Liver (tissue), 9 donors: ENCODE data around the gene NLRC5. TPM values are rescaled to one million over a fixed set of nuclear protein-coding genes. Genes with fewer than 3 reads are reported as not detected.

Experiments
- DNase-seq: peaks from one replicate; pipeline ENCODE4 v3.0.0-alpha.2; 2017; ENCODE audit warnings: low spot score
- H3K27ac ChIP-seq, 2 donors: one replicate each; pipeline ENCODE4 v1.7.0; 2013; ENCODE audit warnings: inconsistent platforms in 2 of 2, low read length in 2 of 2, control low read depth in 1 of 2, low read depth in 1 of 2, mild to moderate bottlenecking in 1 of 2
- H3K27me3 ChIP-seq, 4 donors: one replicate each; pipeline versions ENCODE4 v1.6.1 to v1.7.0; 2013; ENCODE audit warnings: low read length in 3 of 4, inconsistent platforms in 1 of 4, mild to moderate bottlenecking in 1 of 4, moderate library complexity in 1 of 4; ENCODE audit not compliant: control insufficient read depth in 4 of 4, insufficient read depth in 4 of 4
- H3K36me3 ChIP-seq, 4 donors: one replicate each; pipeline versions ENCODE4 v1.6.1 to v1.7.0; 2013; ENCODE audit warnings: low read length in 3 of 4, mild to moderate bottlenecking in 3 of 4, low read depth in 1 of 4, moderate library complexity in 1 of 4; ENCODE audit not compliant: control insufficient read depth in 4 of 4, insufficient read depth in 3 of 4
- H3K4me1 ChIP-seq, 4 donors: one replicate each; pipeline versions ENCODE4 v1.6.1 to v1.7.0; 2013; ENCODE audit warnings: low read length in 3 of 4, mild to moderate bottlenecking in 3 of 4, moderate library complexity in 1 of 4; ENCODE audit not compliant: control insufficient read depth in 4 of 4, insufficient read depth in 4 of 4
- H3K4me3 ChIP-seq, 3 donors: one replicate each; pipeline versions ENCODE4 v1.6.1 to v1.7.0; 2013; ENCODE audit warnings: low read length in 3 of 3, control low read depth in 1 of 3, low read depth in 1 of 3, mild to moderate bottlenecking in 1 of 3
- H3K9ac ChIP-seq, 2 donors: one replicate each; pipeline ENCODE4 v1.7.0; 2013; ENCODE audit warnings: low read length in 2 of 2, mild to moderate bottlenecking in 2 of 2, moderate library complexity in 2 of 2, control low read depth in 1 of 2, low read depth in 1 of 2
- H3K9me3 ChIP-seq, 4 donors: one replicate each; pipeline versions ENCODE4 v1.6.1 to v1.7.0; 2013; ENCODE audit warnings: low read length in 3 of 4; ENCODE audit not compliant: control insufficient read depth in 4 of 4
- ATF3 ChIP-seq: IDR thresholded peaks from 2 replicates; pipeline ENCODE4 v1.6.1; 2016; ENCODE audit warnings: antibody characterized with exemption
- EGR1 ChIP-seq, 2 donors: IDR thresholded peaks; 2 replicates each; pipeline ENCODE4 v1.6.1; 2016 to 2018; ENCODE audit warnings: antibody characterized with exemption in 2 of 2, low read depth in 2 of 2
- FOXA1 ChIP-seq: IDR thresholded peaks from 2 replicates; pipeline ENCODE4 v1.6.1; 2016; ENCODE audit warnings: antibody characterized with exemption
- FOXA2 ChIP-seq: IDR thresholded peaks from 2 replicates; pipeline ENCODE4 v1.6.1; 2016; ENCODE audit warnings: antibody characterized with exemption
- GABPA ChIP-seq, 2 donors: IDR thresholded peaks in 1 of 2; conservative IDR thresholded peaks in 1 of 2; 2 replicates each; pipeline ENCODE4 v1.6.1; 2016; ENCODE audit warnings: antibody characterized with exemption in 2 of 2, mild to moderate bottlenecking in 1 of 2, moderate library complexity in 1 of 2
- HNF4A ChIP-seq, 2 donors: conservative IDR thresholded peaks; 2 replicates each; pipeline ENCODE4 v1.6.1; 2016; ENCODE audit warnings: antibody characterized with exemption in 2 of 2, mild to moderate bottlenecking in 2 of 2
- HNF4G ChIP-seq: IDR thresholded peaks from 2 replicates; pipeline ENCODE4 v1.6.1; 2016; ENCODE audit warnings: antibody characterized with exemption
- JUND ChIP-seq, 2 donors: IDR thresholded peaks; 2 replicates each; pipeline ENCODE4 v1.6.1; 2016; ENCODE audit warnings: antibody characterized with exemption in 2 of 2
- NR2F2 ChIP-seq: IDR thresholded peaks from 2 replicates; pipeline ENCODE4 v1.6.1; 2016; ENCODE audit warnings: antibody characterized with exemption
- RAD21 ChIP-seq, 2 donors: IDR thresholded peaks; 2 replicates each; pipeline ENCODE4 v1.6.1; 2016; ENCODE audit warnings: antibody characterized with exemption in 2 of 2, mild to moderate bottlenecking in 2 of 2
- REST ChIP-seq: IDR thresholded peaks from 2 replicates; pipeline ENCODE4 v1.6.1; 2016; ENCODE audit warnings: antibody characterized with exemption, mild to moderate bottlenecking
- RXRA ChIP-seq, 2 donors: IDR thresholded peaks; 2 replicates each; pipeline ENCODE4 v1.6.1; 2017 to 2018; ENCODE audit warnings: antibody characterized with exemption in 2 of 2, mild to moderate bottlenecking in 1 of 2
- SP1 ChIP-seq: IDR thresholded peaks from 2 replicates; pipeline ENCODE4 v1.6.1; 2018; ENCODE audit warnings: antibody characterized with exemption, mild to moderate bottlenecking
- TAF1 ChIP-seq: conservative IDR thresholded peaks from 2 replicates; pipeline ENCODE4 v1.6.1; 2016; ENCODE audit warnings: antibody characterized with exemption, mild to moderate bottlenecking
- YY1 ChIP-seq: IDR thresholded peaks from 2 replicates; pipeline ENCODE4 v1.6.1; 2016; ENCODE audit warnings: antibody characterized with exemption, mild to moderate bottlenecking
- WGBS: extraction: QIAGEN DNeasy Blood & Tissue Kit; methylation state at CpG from one replicate; pipeline ENCODE4 v1.1.7; 2013; 5-methylcytosine and 5-hydroxymethylcytosine counted together
- polyA plus RNA-seq, 2 donors: library from polyadenylated mRNA; stranded (reverse) in 1 of 2; unstranded in 1 of 2; fragments of 200-250 nt in 1 of 2; fragments of >200 nt in 1 of 2; fragmentation: Nextera tagmentation in 1 of 2; extraction: Ambion mirVana in 1 of 2; gene quantifications; one replicate each; pipeline versions ENCODE4 v1.2.1 to v1.2.3, GENCODE V29; 2013 to 2015
- total RNA-seq, 2 donors: library from RNA; depleted of rRNA; stranded (reverse); fragments of >200 nt; gene quantifications; one replicate each; pipeline ENCODE4 v1.2.3, GENCODE V29; 2014
- TF ChIP-seq, protein P1 (sequence below): IDR thresholded peaks from 2 replicates; pipeline ENCODE4 v1.6.1; 2016; ENCODE audit warnings: antibody characterized with exemption
- TF ChIP-seq, protein P2 (sequence below): fragments of 150-350 bp; IDR thresholded peaks from 2 replicates; pipeline ENCODE4 v1.5.1; 2017; ENCODE audit warnings: improper control_type of control experiment, low read depth, low read length; ENCODE audit not compliant: missing input control
- TF ChIP-seq, protein P3 (sequence below): IDR thresholded peaks from 2 replicates; pipeline ENCODE4 v1.6.1; 2016; ENCODE audit warnings: antibody characterized with exemption
- donor health status: healthy.
- donor health status: healthy.
- donor health status: healthy.
- donor health status: healthy.
- donor health status: healthy.

The NLRC5 gene
- total and polyA plus RNA-seq, 4 donors, result 4.7 to 23.3 (median 8.8) TPM

- H3K9me3 ChIP-seq, result no peaks in the 10 kb centered on the region
- no peak for DNase-seq
- no peak for TF ChIP-seq NR2F2
- TF ChIP-seq TAF1, result no peak
- H3K4me1 ChIP-seq, result peaks cover 0 to 11% (median 4%) of the 10 kb centered on the region in 4 donors
- H3K36me3 ChIP-seq, result peaks cover 0 to 2% (median 0%) of the 10 kb centered on the region in 4 donors
- H3K27me3 ChIP-seq, result no peaks in the 10 kb centered on the region
- no peak overlapping the region for H3K27ac ChIP-seq
- H3K9ac ChIP-seq, result no peak overlapping the region
- 79% methylated on average over 7 of the region's 7 CpGs for WGBS
- no peak overlapping the region for H3K4me3 ChIP-seq
Measured at GRCh38 chr16:57083485-57084126, 94.2 kb downstream of the NLRC5 start.

GRCh38 chr16:57084257-57084770 is 95.0 kb downstream of the NLRC5 start:
- no peak overlapping the region for H3K9ac ChIP-seq
- no peaks in the 10 kb centered on the region for H3K27me3 ChIP-seq
- 21% methylated on average over 9 of the region's 9 CpGs for WGBS
- no peak overlapping the region for H3K4me3 ChIP-seq
- TF ChIP-seq REST (no peak), SP1 (peak; percentile 17), ATF3 (no peak), TAF1 (no peak), JUND (IDR thresholded peaks at IDR 0.05) (peak; percentile 34 to 53), EGR1 (IDR thresholded peaks at IDR 0.05; ENCODE audit: low read depth in 2 of 2) (no peak), RAD21 (IDR thresholded peaks at IDR 0.05) (peak; percentile 90 to 96), FOXA1 (no peak), HNF4A (conservative IDR thresholded peaks at IDR 0.05) (peak; percentile 62 to 71), RXRA (IDR thresholded peaks at IDR 0.05) (peak in 1 of 2 donors; percentile 45), GABPA (IDR thresholded peaks at IDR 0.05 in 1 of 2, conservative IDR thresholded peaks at IDR 0.05 in 1 of 2) (no peak), YY1 (peak; percentile 62), FOXA2 (peak; percentile 8), NR2F2 (peak; percentile 66), HNF4G (no peak)
- TF ChIP-seq, protein P1, sequence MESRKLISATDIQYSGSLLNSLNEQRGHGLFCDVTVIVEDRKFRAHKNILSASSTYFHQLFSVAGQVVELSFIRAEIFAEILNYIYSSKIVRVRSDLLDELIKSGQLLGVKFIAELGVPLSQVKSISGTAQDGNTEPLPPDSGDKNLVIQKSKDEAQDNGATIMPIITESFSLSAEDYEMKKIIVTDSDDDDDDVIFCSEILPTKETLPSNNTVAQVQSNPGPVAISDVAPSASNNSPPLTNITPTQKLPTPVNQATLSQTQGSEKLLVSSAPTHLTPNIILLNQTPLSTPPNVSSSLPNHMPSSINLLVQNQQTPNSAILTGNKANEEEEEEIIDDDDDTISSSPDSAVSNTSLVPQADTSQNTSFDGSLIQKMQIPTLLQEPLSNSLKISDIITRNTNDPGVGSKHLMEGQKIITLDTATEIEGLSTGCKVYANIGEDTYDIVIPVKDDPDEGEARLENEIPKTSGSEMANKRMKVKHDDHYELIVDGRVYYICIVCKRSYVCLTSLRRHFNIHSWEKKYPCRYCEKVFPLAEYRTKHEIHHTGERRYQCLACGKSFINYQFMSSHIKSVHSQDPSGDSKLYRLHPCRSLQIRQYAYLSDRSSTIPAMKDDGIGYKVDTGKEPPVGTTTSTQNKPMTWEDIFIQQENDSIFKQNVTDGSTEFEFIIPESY, result no peak
- TF ChIP-seq, protein P2, sequence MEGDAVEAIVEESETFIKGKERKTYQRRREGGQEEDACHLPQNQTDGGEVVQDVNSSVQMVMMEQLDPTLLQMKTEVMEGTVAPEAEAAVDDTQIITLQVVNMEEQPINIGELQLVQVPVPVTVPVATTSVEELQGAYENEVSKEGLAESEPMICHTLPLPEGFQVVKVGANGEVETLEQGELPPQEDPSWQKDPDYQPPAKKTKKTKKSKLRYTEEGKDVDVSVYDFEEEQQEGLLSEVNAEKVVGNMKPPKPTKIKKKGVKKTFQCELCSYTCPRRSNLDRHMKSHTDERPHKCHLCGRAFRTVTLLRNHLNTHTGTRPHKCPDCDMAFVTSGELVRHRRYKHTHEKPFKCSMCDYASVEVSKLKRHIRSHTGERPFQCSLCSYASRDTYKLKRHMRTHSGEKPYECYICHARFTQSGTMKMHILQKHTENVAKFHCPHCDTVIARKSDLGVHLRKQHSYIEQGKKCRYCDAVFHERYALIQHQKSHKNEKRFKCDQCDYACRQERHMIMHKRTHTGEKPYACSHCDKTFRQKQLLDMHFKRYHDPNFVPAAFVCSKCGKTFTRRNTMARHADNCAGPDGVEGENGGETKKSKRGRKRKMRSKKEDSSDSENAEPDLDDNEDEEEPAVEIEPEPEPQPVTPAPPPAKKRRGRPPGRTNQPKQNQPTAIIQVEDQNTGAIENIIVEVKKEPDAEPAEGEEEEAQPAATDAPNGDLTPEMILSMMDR, result peak; percentile 96
- TF ChIP-seq, protein P3, sequence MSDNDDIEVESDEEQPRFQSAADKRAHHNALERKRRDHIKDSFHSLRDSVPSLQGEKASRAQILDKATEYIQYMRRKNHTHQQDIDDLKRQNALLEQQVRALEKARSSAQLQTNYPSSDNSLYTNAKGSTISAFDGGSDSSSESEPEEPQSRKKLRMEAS, result no peak
- peaks cover 0 to 2% (median 0%) of the 10 kb centered on the region in 4 donors for H3K36me3 ChIP-seq
- H3K27ac ChIP-seq, result no peak overlapping the region
- peak; percentile 68 for DNase-seq
- peaks cover 0 to 11% (median 4%) of the 10 kb centered on the region in 4 donors for H3K4me1 ChIP-seq
- H3K9me3 ChIP-seq, result no peaks in the 10 kb centered on the region
